Lower lobe of right lung (tissue), 2 donors: ENCODE data around the gene ZKSCAN1. TPM values are rescaled to one million over a fixed set of nuclear protein-coding genes. Genes with fewer than 3 reads are reported as not detected.

Experiments
- ATAC-seq, 2 donors: fragments of 200-7000 bp; cut with Tn5 transposase; one replicate each; pipeline ENCODE4 v1.9.1; 2020 to 2022; ENCODE audit warnings: mild to moderate bottlenecking in 2 of 2, moderate library complexity in 2 of 2
- DNase-seq: peaks from one replicate; pipeline ENCODE4 v3.0.0-alpha.2; 2020
- H3K27ac ChIP-seq: fragments of 200-600 bp; one replicate; pipeline ENCODE4 v1.8.0; 2022
- H3K27me3 ChIP-seq: fragments of 200-600 bp; one replicate; pipeline ENCODE4 v1.8.0; 2022; ENCODE audit warnings: low read depth
- H3K36me3 ChIP-seq: fragments of 200-600 bp; one replicate; pipeline ENCODE4 v1.8.0; 2022; ENCODE audit warnings: mild to moderate bottlenecking
- H3K4me1 ChIP-seq: fragments of 200-600 bp; one replicate; pipeline ENCODE4 v1.8.0; 2022
- H3K4me3 ChIP-seq: fragments of 200-600 bp; one replicate; pipeline ENCODE4 v1.8.0; 2022; ENCODE audit warnings: mild to moderate bottlenecking
- H3K9me3 ChIP-seq: fragments of 200-600 bp; one replicate; pipeline ENCODE4 v1.8.0; 2022
- CTCF ChIP-seq: fragments of 200-600 bp; IDR thresholded peaks from one replicate; pipeline ENCODE4 v1.8.0; 2022; ENCODE audit warnings: antibody characterized with exemption, mild to moderate bottlenecking
- intact Hi-C: fragments of 100-400 bp; cut with DNase I; formaldehyde crosslinking; loops from one replicate; pipeline ENCODE4 v1.11.0; 2022
- total RNA-seq: library from RNA; stranded (reverse); fragmentation: NEBNext Ultra II Directional; extraction: Animal tissue kit (Norgen Biotek cat#: 25700); gene quantifications from one replicate; pipeline ENCODE4 v1.2.1, GENCODE V29; 2021
- donor health status: DM: no; HTN: yes; CAD: no; lungs with severe emphysema.

Gene ZKSCAN1
- total RNA-seq, 1 donor from 2014 or later: 59.6 TPM

- Histone ChIP-seq H3K4me1 (peaks cover 12% of the 10 kb centered on the region), H3K9me3 (no peaks in the 10 kb centered on the region), H3K4me3 (peak within 1 kb of the TSS; percentile 86), H3K27ac (peak within 1 kb of the TSS; percentile 93), H3K36me3 (peaks cover 6% of the 10 kb centered on the region), H3K27me3 (no peaks in the 10 kb centered on the region)
- intact Hi-C loops: no loop called here
- DNase-seq (peak; percentile 90), ATAC-seq (peak; percentile 96 to 98)
- TF ChIP-seq CTCF: peak; percentile 22
Measured at GRCh38 chr7:100049441-100050291, 34.3 kb downstream of the ZKSCAN1 start, which contains the start of gene ZSCAN21. Gene ZSCAN21, plus strand, starts transcription at chr7:100049774. Its CDS starts 7,233 bp downstream, at chr7:100057007.

GRCh38 chr7:100051611-100052010 is 36.2 kb downstream of the ZKSCAN1 start:
- DNase-seq: no peak
- Histone ChIP-seq H3K27ac (no peak overlapping the region), H3K4me1 (peaks cover 12% of the 10 kb centered on the region), H3K9me3 (no peaks in the 10 kb centered on the region), H3K36me3 (peaks cover 9% of the 10 kb centered on the region), H3K27me3 (no peaks in the 10 kb centered on the region), H3K4me3 (no peak overlapping the region)
- TF ChIP-seq CTCF: no peak
- no peak for ATAC-seq
- intact Hi-C loops: no loop called here

- intact Hi-C loops: no loop called here
- DNase-seq (no peak), ATAC-seq (peak; percentile 63 to 64)
- no peak overlapping the region for H3K4me3 ChIP-seq
- H3K9me3 ChIP-seq: no peaks in the 10 kb centered on the region
- H3K36me3 ChIP-seq: peaks cover 24% of the 10 kb centered on the region
- peaks cover 12% of the 10 kb centered on the region for H3K4me1 ChIP-seq
- no peak for TF ChIP-seq CTCF
- H3K27ac ChIP-seq: no peak overlapping the region
- H3K27me3 ChIP-seq: no peaks in the 10 kb centered on the region
Measured at GRCh38 chr7:100053215-100053614, 37.8 kb downstream of the ZKSCAN1 start.

- no peak for TF ChIP-seq CTCF
- Histone ChIP-seq H3K27me3 (no peaks in the 10 kb centered on the region), H3K9me3 (no peaks in the 10 kb centered on the region), H3K27ac (no peak overlapping the region), H3K4me1 (no peaks in the 10 kb centered on the region), H3K4me3 (no peak overlapping the region), H3K36me3 (peaks cover 61% of the 10 kb centered on the region)
- no peak for ATAC-seq
- intact Hi-C loops: no loop called here
- DNase-seq: no peak
Measured at GRCh38 chr7:100057006-100057405, 41.6 kb downstream of the ZKSCAN1 start.

- Histone ChIP-seq H3K9me3 (no peaks in the 10 kb centered on the region), H3K4me3 (no peak overlapping the region), H3K27me3 (no peaks in the 10 kb centered on the region), H3K36me3 (peaks cover 78% of the 10 kb centered on the region), H3K4me1 (no peaks in the 10 kb centered on the region), H3K27ac (no peak overlapping the region)
- ATAC-seq: no peak
- intact Hi-C loops: no loop called here
- TF ChIP-seq CTCF: no peak
- no peak for DNase-seq
Measured at GRCh38 chr7:100059251-100059739, 43.9 kb downstream of the ZKSCAN1 start.
